SK-N-SH treated with all-trans-retinoic acid at 6 μM for 48 hours (cell line): ENCODE results near the gene PRR33.

Experiments
- ATAC-seq: fragments of 200-7000 bp; cut with Tn5 transposase; 3 replicates; pipeline ENCODE4 v1.9.1; 2020; ENCODE audit warnings: mild to moderate bottlenecking, moderate library complexity
- BACH2 ChIP-seq: fragments of 250-450 bp; sonication (Bioruptor Pico); IDR thresholded peaks from 2 replicates; pipeline ENCODE4 v1.9.0; 2021; ENCODE audit warnings: mild to moderate bottlenecking, borderline replicate concordance
- CSDC2 ChIP-seq: fragments of 250-450 bp; sonication (Bioruptor Pico); IDR thresholded peaks from 2 replicates; pipeline ENCODE4 v1.5.0; 2020; ENCODE audit warnings: mild to moderate bottlenecking, moderate library complexity
- ESRRG ChIP-seq: fragments of 250-450 bp; sonication (Bioruptor Pico); IDR thresholded peaks from 2 replicates; pipeline ENCODE4 v1.6.1; 2021; ENCODE audit warnings: mild to moderate bottlenecking
- ISL1 ChIP-seq: fragments of 250-450 bp; sonication (Bioruptor Pico); IDR thresholded peaks from 2 replicates; pipeline ENCODE4 v2.1.2; 2022; ENCODE audit warnings: mild to moderate bottlenecking, moderate library complexity
- OSR1 ChIP-seq: fragments of 250-450 bp; sonication (Bioruptor Pico); IDR thresholded peaks from 2 replicates; pipeline ENCODE4 v1.8.0; 2022; ENCODE audit warnings: moderate library complexity, mild to moderate bottlenecking, inconsistent platforms
- PPARA ChIP-seq: fragments of 250-450 bp; sonication (Bioruptor Pico); IDR thresholded peaks from 2 replicates; pipeline ENCODE4 v1.5.0; 2020; ENCODE audit warnings: mild to moderate bottlenecking, borderline replicate concordance
- RARB ChIP-seq: fragments of 250-450 bp; sonication (Bioruptor Pico); IDR thresholded peaks from 2 replicates; pipeline ENCODE4 v1.8.0; 2021; ENCODE audit warnings: mild to moderate bottlenecking, moderate library complexity
- SNAI2 ChIP-seq: fragments of 250-450 bp; sonication (Bioruptor Pico); IDR thresholded peaks from 2 replicates; pipeline ENCODE4 v1.5.0; 2020; ENCODE audit warnings: mild to moderate bottlenecking, moderate library complexity
- ZFP30 ChIP-seq: fragments of 450-650 bp; formaldehyde crosslinking; IDR thresholded peaks from 2 replicates; pipeline ENCODE4 v1.5.0; 2022; ENCODE audit warnings: mild to moderate bottlenecking, moderate library complexity
- ZNF565 ChIP-seq: fragments of 450-650 bp; formaldehyde crosslinking; conservative IDR thresholded peaks from 2 replicates; pipeline ENCODE4 v1.5.0; 2020; ENCODE audit warnings: low read depth, mild to moderate bottlenecking, moderate library complexity
- ZNF8 ChIP-seq: fragments of 450-650 bp; formaldehyde crosslinking; IDR thresholded peaks from 2 replicates; pipeline ENCODE4 v1.5.0; 2020; ENCODE audit warnings: mild to moderate bottlenecking, moderate library complexity
- TF ChIP-seq, protein P1 (sequence below): fragments of 250-450 bp; sonication (Bioruptor Pico); IDR thresholded peaks from 2 replicates; pipeline ENCODE4 v1.5.1; 2020; ENCODE audit warnings: low read depth, mild to moderate bottlenecking, moderate library complexity
- TF ChIP-seq, protein P2 (sequence below): fragments of 250-450 bp; sonication (Bioruptor Pico); IDR thresholded peaks from 2 replicates; pipeline ENCODE4 v1.5.1; 2021; ENCODE audit warnings: mild to moderate bottlenecking, moderate library complexity
- TF ChIP-seq, protein P3 (sequence below): fragments of 250-450 bp; sonication (Bioruptor Pico); IDR thresholded peaks from 2 replicates; pipeline ENCODE4 v1.8.0; 2020; ENCODE audit warnings: mild to moderate bottlenecking, moderate library complexity, borderline replicate concordance
- TF ChIP-seq, protein P4 (sequence below): fragments of 250-450 bp; sonication (Bioruptor Pico); IDR thresholded peaks from 2 replicates; pipeline ENCODE4 v1.5.0; 2020; ENCODE audit warnings: mild to moderate bottlenecking, moderate library complexity

Gene PRR33

DNA sequence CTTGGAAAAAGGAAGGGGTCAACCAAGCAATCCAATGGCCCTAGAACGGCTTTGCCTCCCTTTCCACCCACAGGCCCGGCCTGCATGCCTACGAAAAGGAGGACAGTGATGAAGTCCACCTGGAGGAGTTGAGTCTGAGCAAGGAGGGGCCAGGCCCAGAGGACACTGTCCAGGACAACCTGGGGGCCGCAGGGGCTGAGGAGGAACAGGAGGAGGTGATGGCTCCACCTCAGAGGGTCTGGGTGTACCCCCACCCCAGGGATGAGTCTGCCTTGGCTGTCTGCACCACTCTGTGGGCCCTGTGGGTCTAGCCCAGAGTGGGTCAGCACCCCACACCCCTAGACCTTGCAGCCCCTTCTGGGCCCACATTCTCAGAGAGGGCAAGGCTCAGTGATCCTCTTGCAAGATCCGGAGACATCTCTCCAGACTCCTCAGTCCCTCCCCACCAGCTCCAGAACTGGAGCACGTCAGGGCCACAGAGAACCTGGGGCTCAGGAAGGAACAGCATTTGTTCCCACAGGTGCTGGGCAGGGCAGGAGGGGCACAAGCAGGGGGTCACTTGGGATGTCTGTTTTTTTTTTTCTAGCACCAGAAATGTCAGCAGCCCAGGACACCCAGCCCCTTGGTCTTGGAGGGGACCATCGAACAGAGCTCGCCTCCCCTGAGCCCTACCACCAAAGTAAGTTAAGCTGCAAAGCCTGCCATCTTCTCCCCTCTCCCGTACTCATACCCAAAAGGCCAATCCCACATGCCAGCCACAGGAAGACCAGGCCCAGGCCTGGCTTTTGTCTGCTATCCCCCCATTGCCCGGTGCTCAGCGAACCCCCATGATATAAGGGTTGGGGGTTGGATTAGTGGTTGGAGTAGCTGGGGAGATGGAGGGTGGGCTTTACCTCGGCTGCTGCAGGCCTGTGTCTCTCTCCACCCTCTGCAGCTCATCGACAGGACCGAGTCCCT, 8.1 kb downstream of the PRR33 start:
- TF ChIP-seq ZFP30 (CRISPR knock-in tag), result no peak
- TF ChIP-seq PPARA (CRISPR knock-in tag), result no peak
- no peak for TF ChIP-seq BACH2 (CRISPR knock-in tag)
- no peak for TF ChIP-seq CSDC2 (CRISPR knock-in tag)
- no peak for TF ChIP-seq RARB (CRISPR knock-in tag)
- TF ChIP-seq ISL1 (CRISPR knock-in tag), result no peak
- TF ChIP-seq, protein P1, sequence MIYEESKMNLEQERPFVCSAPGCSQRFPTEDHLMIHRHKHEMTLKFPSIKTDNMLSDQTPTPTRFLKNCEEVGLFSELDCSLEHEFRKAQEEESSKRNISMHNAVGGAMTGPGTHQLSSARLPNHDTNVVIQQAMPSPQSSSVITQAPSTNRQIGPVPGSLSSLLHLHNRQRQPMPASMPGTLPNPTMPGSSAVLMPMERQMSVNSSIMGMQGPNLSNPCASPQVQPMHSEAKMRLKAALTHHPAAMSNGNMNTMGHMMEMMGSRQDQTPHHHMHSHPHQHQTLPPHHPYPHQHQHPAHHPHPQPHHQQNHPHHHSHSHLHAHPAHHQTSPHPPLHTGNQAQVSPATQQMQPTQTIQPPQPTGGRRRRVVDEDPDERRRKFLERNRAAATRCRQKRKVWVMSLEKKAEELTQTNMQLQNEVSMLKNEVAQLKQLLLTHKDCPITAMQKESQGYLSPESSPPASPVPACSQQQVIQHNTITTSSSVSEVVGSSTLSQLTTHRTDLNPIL, result no peak
- TF ChIP-seq, protein P2, sequence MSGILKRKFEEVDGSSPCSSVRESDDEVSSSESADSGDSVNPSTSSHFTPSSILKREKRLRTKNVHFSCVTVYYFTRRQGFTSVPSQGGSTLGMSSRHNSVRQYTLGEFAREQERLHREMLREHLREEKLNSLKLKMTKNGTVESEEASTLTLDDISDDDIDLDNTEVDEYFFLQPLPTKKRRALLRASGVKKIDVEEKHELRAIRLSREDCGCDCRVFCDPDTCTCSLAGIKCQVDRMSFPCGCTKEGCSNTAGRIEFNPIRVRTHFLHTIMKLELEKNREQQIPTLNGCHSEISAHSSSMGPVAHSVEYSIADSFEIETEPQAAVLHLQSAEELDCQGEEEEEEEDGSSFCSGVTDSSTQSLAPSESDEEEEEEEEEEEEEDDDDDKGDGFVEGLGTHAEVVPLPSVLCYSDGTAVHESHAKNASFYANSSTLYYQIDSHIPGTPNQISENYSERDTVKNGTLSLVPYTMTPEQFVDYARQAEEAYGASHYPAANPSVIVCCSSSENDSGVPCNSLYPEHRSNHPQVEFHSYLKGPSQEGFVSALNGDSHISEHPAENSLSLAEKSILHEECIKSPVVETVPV (CRISPR knock-in tag), result no peak
- TF ChIP-seq ZNF565 (CRISPR knock-in tag), result no peak
- no peak for ATAC-seq

DNA sequence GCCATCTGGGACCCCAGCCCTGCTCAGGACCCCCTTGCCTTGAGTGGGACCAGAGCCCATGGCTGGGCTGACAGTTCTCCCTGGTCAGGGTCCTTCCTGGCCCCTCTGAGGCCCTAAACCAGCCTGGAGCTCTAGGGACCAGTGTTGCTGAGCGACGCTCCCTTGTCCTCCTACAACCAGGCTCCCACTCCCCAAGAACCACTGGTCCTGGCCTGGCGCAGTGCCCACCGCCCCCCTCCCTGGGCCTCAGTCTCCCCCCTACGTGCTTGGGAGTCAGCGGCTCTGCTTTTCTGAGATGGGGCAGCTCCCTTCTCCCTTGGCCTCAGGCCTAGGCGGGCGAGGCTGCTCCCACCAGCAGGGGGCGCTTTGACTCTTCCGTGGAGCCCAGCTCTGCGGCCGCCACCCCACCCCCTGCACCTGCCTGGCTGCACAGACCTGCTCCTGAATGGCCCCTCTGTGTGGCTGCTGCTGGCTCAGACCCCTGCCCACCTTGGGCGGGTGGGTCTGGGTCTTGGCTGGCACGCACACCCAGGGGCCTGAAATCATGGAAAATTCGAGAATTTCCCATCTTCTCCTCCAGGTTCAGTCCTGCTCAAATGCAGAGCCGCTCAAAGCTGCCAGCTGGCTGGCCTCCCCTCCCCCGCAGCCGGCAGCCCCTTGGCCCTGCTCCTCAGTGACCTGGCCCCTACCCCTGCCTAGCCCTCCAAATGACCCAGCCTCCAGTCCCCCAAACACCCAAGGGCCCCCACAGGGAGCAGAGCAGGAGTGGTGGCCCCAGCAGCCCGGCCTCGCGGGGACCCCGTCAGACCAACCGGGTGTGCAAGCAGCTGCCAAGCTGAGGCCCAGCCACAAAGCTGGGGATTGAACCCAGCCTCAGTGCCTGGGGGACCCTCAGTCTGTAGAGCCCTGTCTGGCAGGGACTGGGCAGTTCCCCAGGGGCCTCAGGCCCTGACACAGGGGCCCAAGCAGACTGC, 9.1 kb downstream of the PRR33 start:
- peak; percentile 96 for ATAC-seq
- no peak for TF ChIP-seq SNAI2 (CRISPR knock-in tag)
- TF ChIP-seq, protein P3, sequence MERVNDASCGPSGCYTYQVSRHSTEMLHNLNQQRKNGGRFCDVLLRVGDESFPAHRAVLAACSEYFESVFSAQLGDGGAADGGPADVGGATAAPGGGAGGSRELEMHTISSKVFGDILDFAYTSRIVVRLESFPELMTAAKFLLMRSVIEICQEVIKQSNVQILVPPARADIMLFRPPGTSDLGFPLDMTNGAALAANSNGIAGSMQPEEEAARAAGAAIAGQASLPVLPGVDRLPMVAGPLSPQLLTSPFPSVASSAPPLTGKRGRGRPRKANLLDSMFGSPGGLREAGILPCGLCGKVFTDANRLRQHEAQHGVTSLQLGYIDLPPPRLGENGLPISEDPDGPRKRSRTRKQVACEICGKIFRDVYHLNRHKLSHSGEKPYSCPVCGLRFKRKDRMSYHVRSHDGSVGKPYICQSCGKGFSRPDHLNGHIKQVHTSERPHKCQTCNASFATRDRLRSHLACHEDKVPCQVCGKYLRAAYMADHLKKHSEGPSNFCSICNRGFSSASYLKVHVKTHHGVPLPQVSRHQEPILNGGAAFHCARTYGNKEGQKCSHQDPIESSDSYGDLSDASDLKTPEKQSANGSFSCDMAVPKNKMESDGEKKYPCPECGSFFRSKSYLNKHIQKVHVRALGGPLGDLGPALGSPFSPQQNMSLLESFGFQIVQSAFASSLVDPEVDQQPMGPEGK (CRISPR knock-in tag), result no peak
- TF ChIP-seq PPARA (CRISPR knock-in tag), result no peak
- TF ChIP-seq ISL1 (CRISPR knock-in tag), result no peak
- TF ChIP-seq ZNF8 (CRISPR knock-in tag), result no peak
- no peak for TF ChIP-seq CSDC2 (CRISPR knock-in tag)
- TF ChIP-seq BACH2 (CRISPR knock-in tag), result no peak
- TF ChIP-seq, protein P4, sequence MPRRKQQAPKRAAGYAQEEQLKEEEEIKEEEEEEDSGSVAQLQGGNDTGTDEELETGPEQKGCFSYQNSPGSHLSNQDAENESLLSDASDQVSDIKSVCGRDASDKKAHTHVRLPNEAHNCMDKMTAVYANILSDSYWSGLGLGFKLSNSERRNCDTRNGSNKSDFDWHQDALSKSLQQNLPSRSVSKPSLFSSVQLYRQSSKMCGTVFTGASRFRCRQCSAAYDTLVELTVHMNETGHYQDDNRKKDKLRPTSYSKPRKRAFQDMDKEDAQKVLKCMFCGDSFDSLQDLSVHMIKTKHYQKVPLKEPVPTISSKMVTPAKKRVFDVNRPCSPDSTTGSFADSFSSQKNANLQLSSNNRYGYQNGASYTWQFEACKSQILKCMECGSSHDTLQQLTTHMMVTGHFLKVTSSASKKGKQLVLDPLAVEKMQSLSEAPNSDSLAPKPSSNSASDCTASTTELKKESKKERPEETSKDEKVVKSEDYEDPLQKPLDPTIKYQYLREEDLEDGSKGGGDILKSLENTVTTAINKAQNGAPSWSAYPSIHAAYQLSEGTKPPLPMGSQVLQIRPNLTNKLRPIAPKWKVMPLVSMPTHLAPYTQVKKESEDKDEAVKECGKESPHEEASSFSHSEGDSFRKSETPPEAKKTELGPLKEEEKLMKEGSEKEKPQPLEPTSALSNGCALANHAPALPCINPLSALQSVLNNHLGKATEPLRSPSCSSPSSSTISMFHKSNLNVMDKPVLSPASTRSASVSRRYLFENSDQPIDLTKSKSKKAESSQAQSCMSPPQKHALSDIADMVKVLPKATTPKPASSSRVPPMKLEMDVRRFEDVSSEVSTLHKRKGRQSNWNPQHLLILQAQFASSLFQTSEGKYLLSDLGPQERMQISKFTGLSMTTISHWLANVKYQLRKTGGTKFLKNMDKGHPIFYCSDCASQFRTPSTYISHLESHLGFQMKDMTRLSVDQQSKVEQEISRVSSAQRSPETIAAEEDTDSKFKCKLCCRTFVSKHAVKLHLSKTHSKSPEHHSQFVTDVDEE (CRISPR knock-in tag), result no peak
- no peak for TF ChIP-seq ESRRG
- TF ChIP-seq RARB (CRISPR knock-in tag), result no peak

DNA sequence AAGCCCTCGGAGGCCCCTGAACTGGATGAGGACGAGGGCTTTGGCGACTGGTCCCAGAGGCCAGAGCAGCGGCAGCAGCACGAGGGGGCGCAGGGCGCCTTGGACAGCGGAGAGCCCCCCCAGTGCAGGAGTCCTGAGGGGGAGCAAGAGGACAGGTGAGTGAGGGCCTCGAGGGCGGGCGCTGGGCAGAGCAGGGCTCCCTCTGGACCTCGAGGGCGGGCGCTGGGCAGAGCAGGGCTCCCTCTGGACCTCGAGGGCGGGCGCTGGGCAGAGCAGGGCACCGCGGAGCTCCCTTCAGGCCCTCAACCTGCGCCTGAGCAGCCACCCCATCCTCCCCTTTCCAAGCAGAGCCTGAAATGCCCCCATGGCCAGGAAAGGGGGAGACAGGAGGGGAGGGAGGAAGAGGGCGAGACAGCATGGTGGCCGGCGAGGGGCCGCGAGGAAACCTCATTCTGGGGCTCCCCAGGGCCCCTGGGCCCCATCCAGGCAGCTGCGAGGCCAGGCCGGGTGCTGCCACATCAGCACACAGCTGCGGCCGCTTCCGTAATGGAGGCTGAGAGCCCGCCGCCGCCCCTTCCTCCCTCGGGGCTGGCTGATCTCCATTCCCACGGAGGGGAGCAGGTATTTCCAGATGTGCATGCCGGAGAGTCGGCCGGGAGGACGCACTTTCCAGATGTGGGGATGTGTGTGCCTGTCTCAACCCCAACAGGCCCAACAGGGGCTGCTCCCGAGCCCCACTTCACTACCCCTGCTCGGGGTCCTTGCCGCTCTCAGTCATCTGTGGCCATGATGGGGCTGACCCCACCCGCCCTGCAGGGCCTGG, 10.0 kb downstream of the PRR33 start:
- ATAC-seq, result peak; percentile 8
- TF ChIP-seq, protein P3 (CRISPR knock-in tag), result no peak
- TF ChIP-seq, protein P1, result no peak
- TF ChIP-seq RARB (CRISPR knock-in tag), result no peak
- TF ChIP-seq, protein P4 (CRISPR knock-in tag), result no peak
- no peak for TF ChIP-seq ZNF565 (CRISPR knock-in tag)
- no peak for TF ChIP-seq ZNF8 (CRISPR knock-in tag)
- no peak for TF ChIP-seq OSR1 (CRISPR knock-in tag)
- TF ChIP-seq, protein P2 (CRISPR knock-in tag), result no peak
